ENCODE data around the gene TTYH2.

GRCh38 chr17:74220219-74220618 lies 6.8 kb downstream of the TTYH2 start:
- TF ChIP-seq CTCF (IDR thresholded peaks at IDR 0.05) (no peak), POLR2A (IDR thresholded peaks at IDR 0.05) (no peak)

Measured in vagina (tissue), 2 donors.